GM18508 (cell line): ENCODE measurements around the gene MIS12.
A peak's percentile ranks its signal among the peaks of the same experiment; 100 is the strongest.

Source experiments
- ATAC-seq: cut with Tn5 transposase; IDR thresholded peaks from one replicate; pipeline ENCODE4 v1.9.1; 2021; ENCODE audit warnings: moderate number of reproducible peaks; ENCODE audit not compliant: insufficient read depth, unreplicated experiment

MIS12 gene, protein sequence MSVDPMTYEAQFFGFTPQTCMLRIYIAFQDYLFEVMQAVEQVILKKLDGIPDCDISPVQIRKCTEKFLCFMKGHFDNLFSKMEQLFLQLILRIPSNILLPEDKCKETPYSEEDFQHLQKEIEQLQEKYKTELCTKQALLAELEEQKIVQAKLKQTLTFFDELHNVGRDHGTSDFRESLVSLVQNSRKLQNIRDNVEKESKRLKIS

GRCh38 chr17:5486206-5487124, at the start of gene MIS12:
Gene MIS12 (plus strand): TSS chr17:5486566. CDS start chr17:5488863, 2,297 bp downstream.
- no peak for ATAC-seq

- ATAC-seq: no peak
Observed at GRCh38 chr17:5437721-5438317, 48.5 kb upstream of the MIS12 start.

GRCh38 chr17:5438716-5439445, 47.5 kb upstream of the MIS12 start, which contains the start of gene C1QBP:
Gene C1QBP (minus strand): TSS chr17:5439155. CDS start chr17:5439073, 82 bp downstream.
- peak; percentile 46 for ATAC-seq

- peak; percentile 5 for ATAC-seq
Observed at GRCh38 chr17:5439446-5439764, 47.0 kb upstream of the MIS12 start.

DNA sequence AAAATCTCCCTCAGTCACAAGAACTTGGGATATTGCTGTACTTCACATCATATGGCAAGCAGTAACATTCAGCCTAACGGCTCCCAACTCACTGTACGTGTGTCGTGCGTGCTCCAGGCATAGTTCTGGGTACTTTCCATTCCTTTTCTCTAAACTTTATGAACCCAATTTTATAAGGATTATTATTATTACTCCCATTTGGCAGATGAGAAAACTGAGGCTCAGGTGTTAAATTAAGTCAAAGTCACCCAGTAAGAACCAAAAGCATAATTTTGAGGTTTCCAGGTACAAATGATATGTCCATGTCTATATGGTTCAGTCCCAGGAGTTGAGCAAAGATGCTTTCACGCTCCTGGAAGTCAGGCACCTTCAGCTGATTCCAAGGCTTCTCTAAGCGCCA, 42.6 kb upstream of the MIS12 start:
- no peak for ATAC-seq

DNA sequence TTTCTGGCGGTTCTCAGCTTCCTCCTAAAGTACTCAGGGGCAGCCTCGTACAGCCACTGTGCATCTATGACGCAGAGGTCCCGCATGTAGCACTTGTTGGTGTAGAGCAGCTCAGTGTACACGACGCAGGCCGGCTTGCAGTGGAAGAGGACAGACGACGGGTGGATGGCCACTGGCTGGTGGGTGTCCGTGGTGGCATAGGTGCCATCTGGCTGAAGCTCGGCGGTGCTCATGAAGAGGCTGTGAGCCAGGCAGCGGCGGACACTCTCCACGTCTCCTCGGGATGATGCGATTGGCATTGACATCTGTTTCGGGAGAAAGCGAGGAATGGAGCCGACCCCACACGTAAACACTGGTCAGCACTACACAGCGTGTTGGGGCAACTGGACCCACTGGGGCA, 42.2 kb upstream of the MIS12 start:
- no peak for ATAC-seq

DNA sequence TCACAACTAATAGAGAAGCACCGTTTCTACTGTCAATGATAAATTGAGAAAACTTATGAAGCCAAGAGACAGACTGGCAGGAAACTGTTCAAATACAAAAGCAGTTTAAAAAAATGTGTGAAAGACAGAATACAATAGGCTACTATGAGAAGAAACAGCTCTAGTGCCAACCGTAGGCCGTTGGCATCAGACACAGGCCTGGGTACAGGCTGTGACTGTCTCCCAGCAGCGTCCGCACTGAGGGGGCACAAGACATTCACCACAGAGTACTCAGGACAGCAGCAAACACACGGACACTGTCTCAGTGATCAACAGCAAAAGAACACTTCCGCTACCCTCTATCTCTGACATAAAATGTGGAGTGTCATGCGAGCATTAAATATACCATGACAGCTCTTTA, 39.6 kb upstream of the MIS12 start:
- ATAC-seq: no peak

DNA sequence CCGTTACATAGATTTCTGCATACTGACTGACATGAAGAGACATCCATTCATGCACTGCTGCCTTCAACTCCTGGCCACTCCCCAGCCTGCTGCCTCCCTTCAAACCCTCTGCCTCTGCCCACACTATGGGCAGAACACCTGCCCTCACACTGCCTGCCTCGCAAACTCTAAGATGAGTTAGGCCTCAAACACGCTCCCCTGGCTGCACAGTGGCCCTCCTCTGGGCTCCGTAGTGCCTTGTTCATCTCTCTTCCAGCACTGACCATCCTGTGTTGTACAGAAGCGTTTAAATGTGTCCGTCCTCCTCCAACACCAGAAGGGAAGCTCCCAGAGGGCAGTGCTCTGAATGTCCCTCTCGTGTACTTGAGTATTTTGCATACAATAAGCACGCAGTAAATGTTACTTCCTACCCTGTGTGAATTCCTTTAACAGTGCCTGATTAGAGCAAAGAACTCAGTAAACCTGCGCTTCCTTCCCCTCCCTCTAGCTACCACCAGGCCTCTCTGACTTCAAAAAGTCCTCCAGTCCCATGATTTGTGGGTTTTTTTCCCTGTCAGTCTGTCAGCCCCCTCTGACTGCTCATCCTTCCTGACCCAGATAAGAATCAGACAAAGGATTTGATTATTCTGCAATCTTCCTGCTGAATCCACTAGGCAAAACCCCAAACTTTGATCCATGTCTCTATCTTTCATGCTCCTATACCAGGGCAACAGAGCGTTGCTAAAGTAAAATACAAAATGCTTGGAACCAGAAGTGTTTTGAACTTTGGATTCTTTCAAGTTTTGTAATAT, 21.5 kb upstream of the MIS12 start:
- ATAC-seq: no peak

DNA sequence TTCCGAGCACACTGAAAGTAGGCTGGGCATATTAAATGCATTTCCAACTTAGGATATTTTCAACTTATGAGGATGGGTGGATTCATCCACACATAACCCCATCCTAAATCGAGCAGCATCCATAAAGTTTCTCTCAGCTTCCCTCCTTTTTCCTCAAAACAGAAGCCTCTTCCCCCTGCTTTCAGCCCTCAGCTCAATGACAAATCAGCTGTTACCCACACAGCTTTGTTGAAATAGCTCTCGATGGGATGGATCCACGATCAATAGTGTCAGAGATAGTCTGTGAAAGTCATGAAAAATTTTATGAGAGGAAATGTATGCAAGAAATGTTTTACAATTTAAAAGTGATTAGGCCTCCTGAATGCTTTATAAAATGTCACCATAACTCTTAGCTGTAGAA, 20.1 kb upstream of the MIS12 start:
- no peak for ATAC-seq

- no peak for ATAC-seq
Observed at GRCh38 chr17:5467416-5467815, 18.9 kb upstream of the MIS12 start.

GRCh38 chr17:5468075-5468473, 18.3 kb upstream of the MIS12 start:
- no peak for ATAC-seq

GRCh38 chr17:5472511-5472910, 13.9 kb upstream of the MIS12 start:
- no peak for ATAC-seq

DNA sequence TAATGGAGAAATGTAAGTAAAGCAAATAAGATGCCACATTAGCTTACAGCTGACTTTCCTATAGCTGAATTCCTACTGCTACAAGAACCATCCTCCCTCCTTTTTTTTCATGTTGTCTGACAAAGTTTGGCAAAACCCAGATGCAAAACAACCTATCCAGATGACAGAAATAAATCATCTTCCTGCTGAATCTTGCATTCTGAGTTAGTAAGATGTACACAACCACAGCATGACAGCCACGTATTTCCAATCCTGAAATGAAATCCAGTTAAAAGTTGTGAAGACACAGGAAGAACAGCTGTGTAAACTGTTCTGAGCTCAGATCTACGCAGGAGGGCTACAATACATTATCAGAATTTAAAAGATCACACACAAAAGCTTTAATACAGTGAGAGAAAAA, 12.5 kb upstream of the MIS12 start:
- no peak for ATAC-seq

GRCh38 chr17:5478992-5479391, 7.4 kb upstream of the MIS12 start:
- no peak for ATAC-seq

DNA sequence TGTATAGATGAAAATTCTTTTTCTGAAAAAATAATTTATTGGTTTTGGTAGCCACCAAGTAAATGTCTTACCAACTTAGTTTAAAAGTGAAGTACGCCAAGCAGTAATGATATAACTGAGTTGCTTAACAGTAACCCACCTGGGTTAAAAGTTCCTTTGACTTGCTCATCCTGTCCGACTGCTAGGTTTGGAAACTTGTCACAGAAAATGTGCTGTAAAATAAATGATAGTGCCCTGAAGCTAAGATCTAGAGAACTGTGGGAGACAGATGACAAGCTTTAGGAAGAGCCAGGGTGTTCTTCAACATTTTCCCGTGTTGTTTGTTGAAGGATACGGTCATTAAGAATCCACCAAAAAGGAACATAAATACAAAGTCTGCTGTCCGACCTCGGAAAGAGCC, 5.4 kb upstream of the MIS12 start:
- no peak for ATAC-seq

- no peak for ATAC-seq
Observed at GRCh38 chr17:5481451-5481850, 4.9 kb upstream of the MIS12 start.

- ATAC-seq: no peak
Observed at GRCh38 chr17:5485270-5486205, 828 bp upstream of the MIS12 start, which contains the start of gene DERL2. Gene DERL2 (minus strand): TSS chr17:5486178. CDS start chr17:5486161, 17 bp downstream.

DNA sequence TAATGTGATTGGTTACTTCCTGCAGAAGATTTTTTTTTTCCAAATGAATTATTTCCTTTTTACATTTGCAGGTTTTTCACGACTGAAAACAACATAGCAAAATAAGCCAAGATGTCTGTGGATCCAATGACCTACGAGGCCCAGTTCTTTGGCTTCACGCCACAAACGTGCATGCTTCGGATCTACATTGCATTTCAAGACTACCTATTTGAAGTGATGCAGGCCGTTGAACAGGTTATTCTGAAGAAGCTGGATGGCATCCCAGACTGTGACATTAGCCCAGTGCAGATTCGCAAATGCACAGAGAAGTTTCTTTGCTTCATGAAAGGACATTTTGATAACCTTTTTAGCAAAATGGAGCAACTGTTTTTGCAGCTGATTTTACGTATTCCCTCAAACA, 2.4 kb downstream of the MIS12 start:
- no peak for ATAC-seq

GRCh38 chr17:5492970-5493369, 6.6 kb downstream of the MIS12 start:
- ATAC-seq: no peak
